IMR-90 (cell line): Measurements from ENCODE around the gene CYB561D1. TPM values are rescaled to one million over a fixed set of nuclear protein-coding genes. Genes with fewer than 3 reads are reported as not detected.

Experiments
- ATAC-seq: fragments of 200-7000 bp; cut with Tn5 transposase; 2 replicates; pipeline ENCODE4 v1.9.1; 2020; ENCODE audit warnings: low read depth, mild to moderate bottlenecking, moderate library complexity
- BruUV-seq: library from RNA; stranded (reverse); fragments of 400-500 nt; replicated peaks from 2 replicates; lab custom pipeline; 2021; lab: Mats Ljungman, UMichigan
- CTCF ChIA-PET: fragments of 300-600 bp; formaldehyde crosslinking; extraction: SDS; loops from one replicate; lab custom pipeline; 2021; ENCODE audit warnings: antibody characterized with exemption; lab: Yijun Ruan, JAX
- POLR2A ChIA-PET: fragments of 300-600 bp; sonication (Branson Sonifier 250); formaldehyde crosslinking; loops from one replicate; lab custom pipeline; 2022; ENCODE audit warnings: antibody characterized with exemption; ENCODE audit not compliant: unreplicated experiment; lab: Charles Lee
- DNase-seq: peaks from one replicate; pipeline ENCODE4 v3.0.0; 2013
- H2AFZ ChIP-seq: replicated peaks from 2 replicates; pipeline ENCODE3; 2013; ENCODE audit warnings: low read length, mild to moderate bottlenecking; ENCODE audit not compliant: poor library complexity
- H2AK5ac ChIP-seq: 2 replicates; pipeline ENCODE4 v1.6.1; 2013; ENCODE audit warnings: low read depth, low read length, inconsistent platforms
- H2AK9ac ChIP-seq: replicated peaks from 2 replicates; pipeline ENCODE3; 2013; ENCODE audit warnings: mild to moderate bottlenecking, low read depth, low read length, moderate library complexity; ENCODE audit not compliant: poor library complexity
- H2BK120ac ChIP-seq: 2 replicates; pipeline ENCODE4 v1.6.1; 2013; ENCODE audit warnings: low read depth, low read length, inconsistent platforms
- H2BK15ac ChIP-seq: 3 replicates; pipeline ENCODE4 v1.6.1; 2013; ENCODE audit warnings: low read depth, low read length, inconsistent platforms
- H2BK20ac ChIP-seq: 2 replicates; pipeline ENCODE4 v1.6.1; 2013; ENCODE audit warnings: low read depth, mild to moderate bottlenecking, inconsistent platforms, low read length, moderate library complexity
- H2BK5ac ChIP-seq: 2 replicates; pipeline ENCODE4 v1.6.1; 2013; ENCODE audit warnings: mild to moderate bottlenecking, low read depth, low read length, inconsistent platforms; ENCODE audit not compliant: poor library complexity, severe bottlenecking
- H3K14ac ChIP-seq: replicated peaks from 2 replicates; pipeline ENCODE4 v1.6.1; 2013; ENCODE audit warnings: low read depth, low read length, inconsistent platforms
- H3K18ac ChIP-seq: 2 replicates; pipeline ENCODE4 v1.6.1; 2013; ENCODE audit warnings: low read depth, low read length, control low read depth
- H3K23ac ChIP-seq: 2 replicates; pipeline ENCODE4 v1.6.1; 2013; ENCODE audit warnings: low read depth, low read length, inconsistent platforms
- H3K27ac ChIP-seq: 2 replicates; pipeline ENCODE4 v1.5.1; 2013; ENCODE audit warnings: mild to moderate bottlenecking, control low read depth, low read length; ENCODE audit not compliant: insufficient read depth
- H3K27me3 ChIP-seq: 2 replicates; pipeline ENCODE4 v1.6.1; 2013; ENCODE audit warnings: low read length; ENCODE audit not compliant: control insufficient read depth, insufficient read depth
- H3K36me3 ChIP-seq: 2 replicates; pipeline ENCODE4 v1.6.1; 2013; ENCODE audit warnings: low read length, mixed read lengths; ENCODE audit not compliant: control insufficient read depth, insufficient read depth
- H3K4ac ChIP-seq: 2 replicates; pipeline ENCODE4 v1.6.1; 2013; ENCODE audit warnings: low read depth, low read length, inconsistent platforms
- H3K4me1 ChIP-seq: 2 replicates; pipeline ENCODE4 v1.6.1; 2013; ENCODE audit warnings: low read length, mixed read lengths; ENCODE audit not compliant: control insufficient read depth, insufficient read depth
- H3K4me2 ChIP-seq: 2 replicates; pipeline ENCODE4 v1.6.1; 2013; ENCODE audit warnings: low read depth, mild to moderate bottlenecking, control low read depth, low read length, moderate library complexity
- H3K4me3 ChIP-seq: 2 replicates; pipeline ENCODE4 v1.5.1; 2013; ENCODE audit warnings: low read depth, mild to moderate bottlenecking, control low read depth, low read length, moderate library complexity; ENCODE audit not compliant: insufficient read depth
- H3K56ac ChIP-seq: 2 replicates; pipeline ENCODE4 v1.6.1; 2013; ENCODE audit warnings: low read length, inconsistent platforms; ENCODE audit not compliant: insufficient read depth; ENCODE audit errors: extremely low read depth
- H3K79me1 ChIP-seq, 2 experiments: 2 replicates each; pipeline ENCODE4 v1.6.1; 2013; ENCODE audit warnings: low read length in 2 of 2, inconsistent platforms in 1 of 2, low read depth in 1 of 2
- H3K9ac ChIP-seq: 2 replicates; pipeline ENCODE4 v1.6.1; 2013; ENCODE audit warnings: low read depth, low read length, control low read depth
- H3K9me1 ChIP-seq: 2 replicates; pipeline ENCODE4 v1.6.1; 2013; ENCODE audit warnings: low read length, inconsistent platforms; ENCODE audit not compliant: insufficient read depth
- H3K9me3 ChIP-seq: 2 replicates; pipeline ENCODE4 v1.6.1; 2013; ENCODE audit warnings: low read length; ENCODE audit not compliant: control insufficient read depth, insufficient read depth
- H4K20me1 ChIP-seq: 2 replicates; pipeline ENCODE4 v1.6.1; 2013; ENCODE audit warnings: low read length, inconsistent platforms; ENCODE audit not compliant: insufficient read depth
- H4K5ac ChIP-seq: 2 replicates; pipeline ENCODE4 v1.6.1; 2013; ENCODE audit warnings: mild to moderate bottlenecking, low read depth, low read length, control low read depth
- H4K8ac ChIP-seq, 2 experiments: 2 replicates each; pipeline ENCODE4 v1.6.1; 2013; ENCODE audit warnings: low read depth in 2 of 2, low read length in 2 of 2, control low read depth in 1 of 2, inconsistent platforms in 1 of 2
- H4K91ac ChIP-seq: 2 replicates; pipeline ENCODE4 v1.6.1; 2013; ENCODE audit warnings: low read depth, low read length, inconsistent platforms; ENCODE audit not compliant: insufficient read depth
- BHLHE40 ChIP-seq: fragments of 150-350 bp; IDR thresholded peaks from 2 replicates; pipeline ENCODE4 v1.6.1; 2016; ENCODE audit warnings: mild to moderate bottlenecking, low read depth, low read length
- CHD1 ChIP-seq: IDR thresholded peaks from 2 replicates; pipeline ENCODE4 v1.6.1; 2012; ENCODE audit warnings: low read depth, low read length, improper control_type of control experiment
- MAFK ChIP-seq: IDR thresholded peaks from 2 replicates; pipeline ENCODE4 v1.6.1; 2012; ENCODE audit warnings: low read depth, low read length, improper control_type of control experiment
- MAZ ChIP-seq: IDR thresholded peaks from 2 replicates; pipeline ENCODE4 v1.6.1; 2012; ENCODE audit warnings: low read depth, mild to moderate bottlenecking, low read length, improper control_type of control experiment, moderate library complexity, borderline replicate concordance
- MXI1 ChIP-seq: IDR thresholded peaks from 2 replicates; pipeline ENCODE4 v1.6.1; 2012; ENCODE audit warnings: low read depth, mild to moderate bottlenecking, low read length, moderate library complexity, borderline replicate concordance
- NFE2L2 ChIP-seq: fragments of 150-350 bp; IDR thresholded peaks from 2 replicates; pipeline ENCODE4 v1.6.1; 2016; ENCODE audit warnings: low read depth, mild to moderate bottlenecking, low read length
- POLR2A ChIP-seq: IDR thresholded peaks from 2 replicates; pipeline ENCODE4 v1.6.1; 2012; ENCODE audit warnings: mild to moderate bottlenecking, low read depth, low read length
- WGBS, 2 experiments: methylation state at CpG; one replicate each; pipeline versions ENCODE4 v1.1.5 to v1.1.7; 2013; ENCODE audit warnings: missing lambda C conversion rate in 2 of 2; ENCODE audit not compliant: insufficient read length in 1 of 2; ENCODE audit errors: extremely low coverage in 2 of 2; 5-methylcytosine and 5-hydroxymethylcytosine counted together
- dilution Hi-C: fragments of 300-500 bp; cut with HindIII; formaldehyde crosslinking; loops from one replicate; pipeline ENCODE4 v1.14.3; 2018; ENCODE audit warnings: low sequenced_read_pairs; ENCODE audit not compliant: unreplicated experiment
- in situ Hi-C: fragments of 300-500 bp; cut with MboI; formaldehyde crosslinking; loops from 3 replicates; pipeline ENCODE4 v1.14.3; 2019; ENCODE audit warnings: low sequenced_read_pairs, inconsistent platforms, mixed read lengths
- intact Hi-C: fragments of 100-400 bp; cut with micrococcal nuclease; formaldehyde crosslinking; loops from 2 replicates; pipeline ENCODE4 v1.10.0; 2022
- polyA plus RNA-seq, 3 experiments: library from polyadenylated mRNA; depleted of rRNA; stranded (reverse); fragments of >200 nt; gene quantifications; 2 replicates each; pipeline ENCODE4 v1.2.3, GENCODE V29; 2012; ENCODE audit warnings: low replicate concordance in 1 of 3
- total RNA-seq: library from RNA; depleted of rRNA; stranded (reverse); fragments of >200 nt; gene quantifications from 2 replicates; pipeline ENCODE4 v1.2.3, GENCODE V29; 2012
- TF ChIP-seq, protein P1 (sequence below): fragments of 150-350 bp; IDR thresholded peaks from 2 replicates; pipeline ENCODE4 v1.6.1; 2017; ENCODE audit warnings: mild to moderate bottlenecking, antibody characterized with exemption, low read length, low read depth
- TF ChIP-seq, protein P2 (sequence below): fragments of 150-350 bp; IDR thresholded peaks from 2 replicates; pipeline ENCODE4 v1.6.1; 2016; ENCODE audit warnings: low read depth, mild to moderate bottlenecking, low read length, moderate library complexity, borderline replicate concordance

The CYB561D1 gene
- total and polyA plus RNA-seq, 2 of the 4 experiments (the other 2 are of a cell fraction): 5.7 to 8.1 TPM

DNA sequence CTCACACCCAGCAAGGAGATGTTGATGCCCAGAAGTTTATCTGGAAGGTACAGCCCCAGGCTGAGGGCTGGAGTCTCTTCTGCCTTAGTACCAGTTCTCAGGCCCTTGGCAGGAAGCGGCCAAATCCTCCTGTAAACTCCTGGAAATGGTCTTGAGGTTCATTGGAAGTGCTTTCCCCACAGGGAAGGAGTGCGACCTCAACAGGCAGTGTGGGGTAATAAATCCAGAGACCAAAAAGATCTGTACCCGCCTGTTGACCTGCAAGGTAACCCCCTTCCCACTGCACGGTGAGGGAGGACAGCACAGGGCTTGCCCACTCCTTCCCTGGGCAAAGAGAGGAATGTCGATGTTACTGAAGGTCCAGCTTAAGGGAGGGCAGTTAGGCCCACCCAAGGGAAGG is 5.7 kb upstream of the CYB561D1 start:
- H2AK5ac ChIP-seq: no peak overlapping the region
- BruUV-seq: no TSS peak
- no CpG with 5 or more reads among the region's 5 CpGs for WGBS, 2 experiments

More for the DNA sequence above, 5.7 kb upstream of the CYB561D1 start:
- Histone ChIP-seq H4K8ac (no peak overlapping the region), H2BK20ac (no peak overlapping the region), H3K79me1 (peaks cover 9 to 22% of the 10 kb centered on the region in 2 experiments; a peak in 3 of 4 replicates), H4K5ac (no peak overlapping the region), H3K4ac (no peak overlapping the region), H2AFZ (no peak overlapping the region), H3K36me3 (peaks cover 15% of the 10 kb centered on the region), H3K9me3 (no peaks in the 10 kb centered on the region), H3K27me3 (no peaks in the 10 kb centered on the region), H3K14ac (no peak overlapping the region), H2BK5ac (no peak overlapping the region), H2BK120ac (no peak overlapping the region), H2AK9ac (no peak overlapping the region), H3K56ac (no peak overlapping the region), H3K4me3 (no peak overlapping the region), H2BK15ac (no peak overlapping the region), H3K18ac (no peak overlapping the region), H4K20me1 (no peaks in the 10 kb centered on the region), H3K23ac (no peak overlapping the region), H3K27ac (no peak overlapping the region), H3K9me1 (peaks cover 8% of the 10 kb centered on the region), H4K91ac (no peak overlapping the region), H3K4me1 (peaks cover 5% of the 10 kb centered on the region; the same call in 1 of the 2 replicates), H3K9ac (no peak overlapping the region), H3K4me2 (no peak overlapping the region)
- POLR2A ChIA-PET: no interaction called here
- TF ChIP-seq MAZ (no peak), MXI1 (no peak), CHD1 (no peak), POLR2A (no peak), BHLHE40 (no peak), MAFK (no peak), NFE2L2 (no peak)
- TF ChIP-seq, protein P1, sequence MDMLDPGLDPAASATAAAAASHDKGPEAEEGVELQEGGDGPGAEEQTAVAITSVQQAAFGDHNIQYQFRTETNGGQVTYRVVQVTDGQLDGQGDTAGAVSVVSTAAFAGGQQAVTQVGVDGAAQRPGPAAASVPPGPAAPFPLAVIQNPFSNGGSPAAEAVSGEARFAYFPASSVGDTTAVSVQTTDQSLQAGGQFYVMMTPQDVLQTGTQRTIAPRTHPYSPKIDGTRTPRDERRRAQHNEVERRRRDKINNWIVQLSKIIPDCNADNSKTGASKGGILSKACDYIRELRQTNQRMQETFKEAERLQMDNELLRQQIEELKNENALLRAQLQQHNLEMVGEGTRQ: no peak
- TF ChIP-seq, protein P2, sequence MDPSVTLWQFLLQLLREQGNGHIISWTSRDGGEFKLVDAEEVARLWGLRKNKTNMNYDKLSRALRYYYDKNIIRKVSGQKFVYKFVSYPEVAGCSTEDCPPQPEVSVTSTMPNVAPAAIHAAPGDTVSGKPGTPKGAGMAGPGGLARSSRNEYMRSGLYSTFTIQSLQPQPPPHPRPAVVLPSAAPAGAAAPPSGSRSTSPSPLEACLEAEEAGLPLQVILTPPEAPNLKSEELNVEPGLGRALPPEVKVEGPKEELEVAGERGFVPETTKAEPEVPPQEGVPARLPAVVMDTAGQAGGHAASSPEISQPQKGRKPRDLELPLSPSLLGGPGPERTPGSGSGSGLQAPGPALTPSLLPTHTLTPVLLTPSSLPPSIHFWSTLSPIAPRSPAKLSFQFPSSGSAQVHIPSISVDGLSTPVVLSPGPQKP: no peak
- ATAC-seq: no peak
- intact Hi-C loops (no loop called here), in situ Hi-C loops (no loop called here), dilution Hi-C loops (no loop called here)
- no peak for DNase-seq
- CTCF ChIA-PET: interaction anchor here (8.5 kb wide), 1 partner anchor 44 kb away, joined by 75 read pairs; no protein-coding TSS in a partner anchor
